Inflammatory macrophage treated with lipopolysaccharide for 1 hour (primary cell): ENCODE data around the gene RNU4-1.
A peak's percentile ranks its signal among the peaks of the same experiment; 100 is the strongest.
"Not testable (repeated sequence)": the region's sequence is repeated elsewhere in the genome, so short reads cannot be mapped to it uniquely, and the experiment has no call there.

Experiments
- DNase-seq, 2 donors: peaks; one replicate each; pipeline ENCODE4 v3.0.0-alpha.2; 2020 to 2022

The RNU4-1 gene

DNA sequence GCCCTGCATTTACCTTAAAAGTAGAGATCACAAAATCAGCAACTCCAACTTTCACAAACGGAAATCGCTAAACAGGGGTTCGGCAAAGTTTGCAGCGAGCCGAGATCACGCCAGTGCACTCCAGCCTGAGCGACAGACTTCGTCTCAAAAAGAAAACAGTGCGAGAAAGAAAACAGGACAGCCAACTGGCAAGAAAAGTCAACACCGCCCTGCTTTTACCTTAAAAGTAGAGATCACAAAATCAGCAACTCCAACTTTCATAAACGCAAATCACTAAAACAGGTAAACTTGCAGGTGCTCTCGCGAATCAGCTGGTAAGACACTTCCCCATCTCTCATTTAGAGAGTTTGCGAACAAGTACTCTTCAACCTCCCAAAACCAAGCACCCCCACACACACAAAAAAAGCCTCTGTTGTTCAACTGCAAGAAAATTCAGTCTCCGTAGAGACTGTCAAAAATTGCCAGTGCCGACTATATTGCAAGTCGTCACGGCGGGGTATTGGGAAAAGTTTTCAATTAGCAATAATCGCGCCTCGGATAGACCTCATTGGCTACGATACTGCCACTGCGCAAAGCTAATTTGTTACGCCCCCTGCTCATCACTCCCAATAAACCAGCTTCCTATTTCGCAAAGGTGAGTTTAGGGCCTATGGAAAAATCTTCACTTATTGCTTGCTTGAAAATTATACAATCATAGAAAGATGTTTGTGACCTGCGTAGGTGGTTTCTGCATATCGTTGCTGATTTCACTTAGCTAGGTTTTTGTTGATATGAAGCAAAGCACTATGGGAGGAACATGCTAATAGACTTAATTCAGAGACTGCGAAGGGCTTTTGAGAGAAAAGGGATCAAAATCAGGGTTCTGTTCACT, at the start of gene RNU4-1:
TSS of gene RNU4-1 (minus strand) at position 577 of the 871 bp plus-strand sequence.
- DNase-seq, result peak; percentile 96 to 97

DNA sequence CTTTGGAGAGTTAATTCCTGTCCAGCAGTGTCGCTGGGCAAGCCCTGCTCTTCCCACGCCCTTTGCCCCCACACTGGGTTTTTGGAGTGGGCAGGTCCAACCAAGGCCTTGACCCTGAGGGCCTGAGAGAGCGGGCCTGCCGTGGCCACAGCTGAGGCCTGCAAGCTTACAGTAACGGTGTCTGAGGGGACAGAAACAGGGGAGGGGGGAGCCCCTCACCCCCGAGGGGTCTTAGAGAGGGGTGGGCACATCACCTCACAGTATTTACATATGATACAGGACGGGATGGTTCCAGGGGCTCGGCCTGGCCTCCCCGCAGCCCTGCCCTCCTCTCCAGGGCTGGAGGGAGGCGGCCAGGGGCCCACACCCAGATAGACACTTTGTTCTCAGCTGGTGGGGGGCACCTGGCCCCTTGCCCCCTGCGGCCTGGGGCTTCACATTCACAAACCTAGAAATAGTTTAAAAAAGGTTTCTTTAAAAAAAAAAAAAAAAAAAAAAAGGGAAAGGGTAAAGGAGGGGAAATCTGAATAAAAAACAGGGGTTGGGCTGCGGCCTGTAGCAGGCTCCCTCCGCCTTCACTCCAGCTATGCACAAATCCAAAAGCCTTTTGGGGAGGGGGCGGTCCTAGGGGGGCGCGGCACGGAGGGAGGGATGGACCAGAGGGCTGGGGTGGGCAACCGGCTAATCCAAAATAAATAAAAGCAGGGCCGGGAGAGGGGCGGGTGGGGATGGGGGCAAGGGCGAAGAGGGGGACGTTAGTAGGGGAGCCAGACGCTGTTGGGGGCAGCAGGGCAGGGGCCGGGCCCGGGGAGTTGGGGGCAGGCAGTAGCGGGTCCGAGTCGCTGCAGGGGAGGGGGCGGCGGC, 49.4 kb upstream of the RNU4-1 start:
- no peak for DNase-seq

DNA sequence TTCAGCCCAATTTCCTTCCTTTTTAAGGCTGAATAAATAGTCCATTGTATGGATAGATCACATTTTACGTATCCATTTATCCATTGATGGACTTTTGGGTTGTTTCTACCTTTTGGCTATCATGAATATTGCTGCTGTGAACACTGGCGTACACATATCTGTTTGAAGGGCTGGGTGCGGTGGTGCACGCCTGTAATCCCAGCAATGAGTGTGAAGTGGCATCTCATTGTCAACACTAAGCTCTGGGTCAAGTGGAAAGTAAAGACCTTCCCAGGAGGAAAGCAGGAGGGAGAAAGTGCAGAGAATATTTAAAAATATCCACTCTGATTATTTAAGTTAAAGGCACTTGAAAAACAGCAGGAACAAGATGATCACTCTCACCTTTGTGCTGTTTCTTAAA, 46.2 kb upstream of the RNU4-1 start:
- no peak for DNase-seq

DNA sequence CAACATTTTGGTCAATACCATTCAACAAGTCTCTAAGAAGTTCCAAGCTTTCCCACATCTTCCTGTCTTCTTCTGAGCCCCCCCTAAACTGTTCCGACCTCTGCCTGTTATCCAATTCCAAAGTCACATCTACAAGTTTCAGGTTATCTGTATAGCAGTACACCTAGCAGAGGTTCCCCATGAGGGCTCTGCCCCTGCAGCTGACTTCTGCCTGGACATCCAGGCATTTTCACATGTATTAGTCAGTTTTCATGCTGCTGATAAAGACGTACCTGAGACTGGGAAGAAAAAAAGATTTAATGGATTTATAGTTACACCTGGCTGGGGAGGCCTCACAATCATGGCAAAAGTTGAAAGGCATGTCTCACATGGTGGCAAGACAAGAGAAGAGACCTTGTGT, 44.7 kb upstream of the RNU4-1 start:
- no peak for DNase-seq

DNA sequence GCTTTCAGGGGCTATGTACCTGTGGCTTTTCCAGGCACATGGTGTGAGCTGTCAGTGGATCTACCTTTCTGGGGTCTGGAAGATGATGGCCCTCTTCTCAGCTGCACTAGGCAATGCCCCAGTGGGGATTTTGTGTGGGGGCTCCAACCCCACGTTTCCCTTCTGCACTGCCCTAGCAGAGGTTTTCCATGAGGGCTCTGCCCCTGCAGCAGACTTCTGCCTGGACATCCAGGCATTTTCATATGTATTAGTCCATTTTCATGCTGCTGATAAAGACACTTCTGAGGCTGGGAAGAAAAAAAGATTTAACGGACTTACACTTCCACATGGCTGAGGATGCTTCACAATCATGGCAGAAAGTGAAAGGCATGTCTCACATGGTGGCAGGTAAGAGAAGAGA, 43.4 kb upstream of the RNU4-1 start:
- not testable (repeated sequence) for DNase-seq

DNA sequence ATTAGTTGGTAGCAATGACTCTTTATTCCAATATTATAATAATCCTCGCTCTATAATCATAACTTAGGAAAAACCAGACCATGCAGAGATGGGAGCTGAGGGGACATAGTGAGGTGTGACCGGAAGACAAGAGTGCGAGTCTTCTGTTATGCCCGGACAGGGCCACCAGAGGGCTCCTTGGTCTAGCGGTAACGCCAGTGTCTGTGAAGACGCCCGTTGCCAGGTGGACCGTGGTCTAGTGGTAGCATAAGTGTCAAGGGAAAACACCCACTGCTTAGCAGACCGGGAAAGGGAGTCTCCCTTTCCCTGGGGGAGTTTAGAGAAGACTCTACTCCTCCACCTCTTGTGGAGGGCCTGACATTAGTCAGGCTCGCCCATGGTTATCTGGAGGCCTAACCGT, 42.4 kb upstream of the RNU4-1 start:
- DNase-seq, result peak; percentile 6 to 35

DNA sequence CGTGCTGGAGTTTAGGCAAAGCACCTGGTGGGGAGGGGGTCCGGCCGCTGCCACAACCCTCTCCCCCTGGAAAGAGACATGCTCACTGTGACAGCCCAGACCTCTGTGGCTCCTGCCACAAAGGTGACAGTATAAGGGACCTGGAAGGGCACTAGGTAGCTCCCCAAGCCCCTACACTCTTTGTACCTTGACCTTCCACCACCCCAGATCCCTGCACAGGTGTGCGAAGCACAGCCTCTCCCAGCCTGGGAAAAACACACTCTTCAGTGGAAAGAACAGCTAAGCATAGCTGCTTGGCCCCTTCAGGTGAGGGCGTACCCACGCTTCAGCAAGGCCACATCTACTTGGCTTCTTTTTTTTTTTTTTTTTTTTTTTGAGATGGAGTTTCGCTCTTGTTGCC, 39.5 kb upstream of the RNU4-1 start:
- no peak for DNase-seq

DNA sequence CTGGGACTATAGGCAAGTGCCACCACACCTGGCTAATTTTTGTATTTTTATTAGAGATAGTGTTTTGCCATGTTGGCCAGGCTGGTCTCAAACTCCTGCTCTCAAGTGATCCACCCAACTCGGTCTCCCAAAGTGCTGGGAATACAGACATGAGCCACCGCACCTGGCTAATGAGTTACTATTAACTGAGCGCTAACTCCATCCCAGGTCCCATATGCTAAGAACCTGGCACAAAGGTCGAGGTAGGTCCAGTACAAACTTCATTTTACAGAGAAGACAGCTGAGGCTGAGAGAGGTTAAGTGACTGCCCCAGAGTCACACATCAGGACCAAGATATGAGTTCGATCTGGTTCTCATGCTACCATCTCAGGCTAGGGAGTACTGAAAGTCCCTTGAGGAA, 39.0 kb upstream of the RNU4-1 start:
- DNase-seq, result no peak

DNA sequence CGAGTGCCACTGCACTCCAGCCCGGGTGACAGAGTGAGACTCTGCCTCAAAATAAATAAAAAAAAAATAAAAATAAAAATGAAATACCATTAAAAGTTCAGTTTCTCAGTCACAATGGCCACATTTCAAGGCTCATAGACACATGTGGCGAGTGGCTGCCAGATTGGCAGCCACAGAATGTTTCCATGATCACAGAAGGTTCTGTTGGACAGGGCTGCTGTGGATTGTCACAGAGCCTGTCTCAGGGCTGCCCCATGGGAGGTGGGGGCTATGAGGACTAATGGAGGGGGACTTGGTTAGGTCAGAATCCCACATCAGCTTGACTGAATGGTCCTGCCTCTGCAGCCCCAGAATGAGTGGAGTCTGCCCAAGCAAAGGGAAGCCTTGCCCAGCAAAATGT, 38.4 kb upstream of the RNU4-1 start:
- no peak for DNase-seq

DNA sequence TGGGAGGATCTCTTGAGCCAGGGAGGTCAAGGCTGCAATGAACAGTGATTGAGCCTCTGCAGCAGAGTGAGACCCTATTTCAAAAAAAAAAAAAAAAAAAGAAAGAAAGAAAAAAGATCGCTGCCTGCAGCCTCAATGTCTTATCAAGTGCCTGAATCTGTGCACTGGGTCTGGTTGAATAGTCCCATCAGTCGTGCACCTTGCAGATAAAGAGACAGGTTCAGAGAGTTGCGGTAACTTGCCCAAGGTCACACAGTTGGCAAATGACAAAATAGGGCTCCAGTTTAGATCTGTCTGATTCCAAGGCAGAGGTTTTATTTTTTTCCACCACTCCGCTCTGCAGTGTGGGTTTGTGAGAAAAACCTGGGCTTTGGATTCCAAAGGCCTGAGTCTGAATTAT, 35.2 kb upstream of the RNU4-1 start:
- no peak for DNase-seq

DNA sequence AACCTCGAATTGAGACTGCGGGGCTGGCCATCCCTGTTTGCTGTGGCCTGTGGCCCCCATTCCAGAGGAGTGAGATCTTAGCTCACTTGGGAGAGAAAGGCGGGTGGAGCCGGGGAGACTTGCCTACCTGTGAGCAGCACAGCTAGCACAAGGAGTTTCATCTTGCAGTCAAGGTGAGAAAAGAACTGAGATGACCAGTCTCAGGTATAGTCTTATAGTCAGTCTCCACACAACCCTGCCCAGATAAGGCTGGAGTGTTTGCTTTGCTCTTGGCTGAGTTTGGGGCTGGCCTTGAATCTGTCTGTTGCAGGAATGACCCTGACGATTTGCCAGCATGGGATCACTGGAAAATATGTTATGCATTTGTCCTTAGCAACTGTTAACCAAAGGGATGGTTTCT, 34.6 kb upstream of the RNU4-1 start, which contains the start of gene PLA2G1B:
TSS of gene PLA2G1B (minus strand) at position 187 of the 400 bp plus-strand sequence. CDS start at position 161, 26 bp downstream.
- DNase-seq, result no peak

DNA sequence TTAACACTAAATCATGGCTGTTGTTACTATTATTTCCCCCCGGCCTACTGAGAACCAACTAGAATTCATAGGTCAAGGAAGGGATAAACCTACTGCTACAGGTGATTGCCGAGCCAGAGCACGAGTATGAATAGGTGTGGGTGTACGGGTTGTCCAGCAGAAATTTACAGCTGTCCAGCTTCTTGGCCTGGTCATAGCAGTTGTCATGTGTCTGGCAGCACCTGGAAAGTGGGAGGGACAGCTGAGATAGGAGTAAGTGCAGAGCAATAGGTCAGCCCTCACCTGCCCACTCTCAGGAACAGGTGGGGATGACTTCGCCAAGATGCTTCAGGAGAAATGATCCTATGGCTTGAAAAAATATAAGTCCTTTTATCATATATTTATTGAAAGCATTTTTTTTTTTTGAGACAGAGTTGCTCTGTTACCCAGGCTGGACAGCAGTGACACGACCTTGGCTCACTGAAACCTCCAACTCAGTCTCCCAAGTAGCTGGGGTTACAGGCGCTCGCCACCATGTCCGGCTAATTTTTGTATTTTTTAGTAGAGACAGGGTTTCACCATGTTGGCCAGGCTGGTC, 31.9 kb upstream of the RNU4-1 start:
- DNase-seq, result no peak

DNA sequence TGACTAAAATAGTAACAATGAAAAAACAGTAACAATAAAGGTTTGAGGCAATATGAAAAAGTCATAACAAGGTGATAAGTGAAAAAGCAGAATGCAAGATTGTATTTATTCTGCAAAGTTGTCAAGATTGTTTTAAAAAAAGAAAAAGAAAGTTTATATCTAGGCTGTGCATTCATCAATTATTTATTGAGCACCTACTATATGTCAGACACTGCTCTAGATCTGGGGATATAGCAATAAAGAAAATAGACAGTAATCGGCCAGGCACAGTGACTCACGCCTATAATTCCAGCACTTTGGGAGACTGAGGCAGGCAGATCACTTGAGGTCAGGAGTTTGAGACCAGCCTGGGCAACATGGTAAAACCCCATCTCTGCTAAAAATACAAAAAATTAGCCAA, 30.7 kb upstream of the RNU4-1 start:
- DNase-seq, result no peak

DNA sequence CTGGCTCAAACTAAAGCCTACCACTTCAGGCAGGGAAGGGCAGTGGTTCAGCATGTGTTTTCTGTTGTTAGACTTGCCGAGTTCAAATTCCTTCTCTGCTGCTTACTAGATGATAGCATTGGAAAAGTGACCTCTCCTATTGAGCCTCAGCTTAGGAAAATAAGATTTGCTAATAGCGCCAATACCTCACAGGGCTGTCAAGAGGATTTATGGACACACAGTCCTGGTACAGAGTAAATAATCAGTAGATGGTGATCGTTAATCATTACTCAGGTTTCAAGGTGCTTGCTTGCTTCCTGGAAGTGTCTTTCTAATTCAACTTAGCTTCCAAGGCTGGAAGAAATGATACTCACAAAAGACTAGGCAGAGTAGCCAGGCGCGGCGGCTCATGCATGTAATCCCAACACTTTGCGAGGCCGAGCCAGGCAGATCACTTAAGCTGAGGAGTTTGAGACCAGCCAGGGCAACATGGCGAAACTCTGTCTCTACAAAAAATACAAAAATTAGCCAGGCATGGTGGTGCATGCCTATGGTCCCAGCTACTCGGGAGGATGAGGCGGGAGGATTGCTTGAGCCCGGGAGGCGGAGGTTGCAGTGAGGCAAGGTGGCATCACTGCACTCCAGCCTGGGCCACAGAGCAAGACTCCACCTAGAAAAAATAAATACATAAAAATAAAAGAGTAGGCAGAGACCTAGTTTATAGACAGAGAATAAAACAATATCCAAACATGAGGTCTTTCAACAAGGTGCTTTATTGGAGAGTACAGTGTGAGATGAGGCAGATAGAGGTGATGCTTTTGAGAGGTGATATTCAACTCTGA, 28.6 kb upstream of the RNU4-1 start:
- DNase-seq, result no peak

DNA sequence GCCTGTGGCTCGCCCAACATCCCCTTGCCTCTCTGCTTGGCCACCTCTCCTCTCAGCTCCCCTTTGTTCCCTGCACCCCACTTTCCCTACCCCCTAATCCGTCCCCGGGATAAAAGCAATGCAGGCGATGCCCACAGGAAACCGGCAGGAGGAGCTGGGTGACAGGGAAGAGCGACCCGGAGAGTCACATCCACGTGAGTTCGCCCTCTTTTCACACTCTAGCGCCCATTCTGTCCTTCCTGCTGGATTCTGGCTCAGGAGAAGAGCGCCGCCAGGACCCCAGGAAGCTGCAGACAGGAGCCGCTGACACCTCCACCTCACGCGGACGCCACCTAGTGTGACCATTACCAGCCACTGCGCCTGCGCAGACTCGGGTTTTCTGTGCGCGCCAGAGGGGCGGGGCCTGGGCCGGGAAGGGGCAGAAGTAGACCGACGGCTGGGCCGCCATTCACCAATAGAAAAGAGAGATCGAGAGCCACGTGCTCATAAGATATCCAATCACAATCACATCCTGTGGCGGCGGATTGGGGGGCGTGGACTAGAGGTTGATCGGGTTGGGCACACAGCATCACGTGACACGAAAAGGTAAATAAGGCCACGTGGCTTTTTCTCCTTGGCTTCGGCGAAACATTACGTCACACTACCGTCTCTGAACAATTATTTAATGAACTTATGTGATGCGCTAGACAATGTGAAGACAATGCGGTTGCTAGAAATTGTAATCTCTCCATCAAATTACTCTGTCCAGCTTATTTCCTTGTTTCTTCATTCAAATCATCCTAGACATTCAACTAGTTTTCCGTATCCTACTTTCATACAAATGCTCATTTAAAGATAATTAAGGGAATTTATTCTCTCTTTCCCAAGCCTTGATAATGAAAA, 24.4 kb upstream of the RNU4-1 start:
- peak; percentile 99 for DNase-seq

DNA sequence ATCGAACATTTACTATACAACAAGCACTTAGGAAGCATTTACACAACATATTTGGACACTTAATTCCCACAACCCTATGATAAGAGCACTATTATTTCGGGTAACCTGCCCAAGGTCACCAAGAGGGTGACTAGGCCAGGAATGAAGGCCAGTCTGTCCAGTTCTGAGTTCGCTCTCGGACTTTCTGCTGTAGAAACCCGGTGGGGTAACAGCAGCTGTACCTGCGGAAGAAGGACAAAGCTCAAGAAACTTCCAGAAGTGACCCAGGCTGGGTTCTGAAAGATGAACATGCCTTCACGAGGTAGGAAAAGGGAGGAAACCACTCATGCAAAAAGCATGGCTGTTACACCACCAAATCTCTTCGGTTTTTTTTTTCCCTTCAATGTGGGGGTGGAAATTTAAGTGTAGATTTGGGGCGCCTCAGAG, 23.8 kb upstream of the RNU4-1 start:
- no peak for DNase-seq

DNA sequence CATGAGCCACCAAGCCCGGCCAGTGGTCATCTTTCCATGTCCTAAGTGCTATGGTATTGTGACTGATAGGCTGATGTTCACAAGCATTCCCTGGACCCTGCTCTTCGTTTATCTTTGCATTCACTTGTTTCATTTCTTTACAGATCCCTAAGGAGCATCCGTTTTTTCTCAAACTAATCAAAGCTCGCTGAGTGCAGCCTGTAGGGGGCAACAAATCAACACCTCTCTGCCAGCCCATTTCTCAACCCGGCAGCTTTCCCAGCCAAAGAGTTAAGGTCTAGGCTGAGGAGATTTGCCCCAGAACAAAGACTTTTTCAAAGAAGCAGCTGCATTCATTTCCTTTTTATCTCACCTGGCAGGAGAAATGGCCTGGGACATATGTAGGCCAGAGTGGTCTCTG, 21.2 kb upstream of the RNU4-1 start:
- DNase-seq, result no peak

DNA sequence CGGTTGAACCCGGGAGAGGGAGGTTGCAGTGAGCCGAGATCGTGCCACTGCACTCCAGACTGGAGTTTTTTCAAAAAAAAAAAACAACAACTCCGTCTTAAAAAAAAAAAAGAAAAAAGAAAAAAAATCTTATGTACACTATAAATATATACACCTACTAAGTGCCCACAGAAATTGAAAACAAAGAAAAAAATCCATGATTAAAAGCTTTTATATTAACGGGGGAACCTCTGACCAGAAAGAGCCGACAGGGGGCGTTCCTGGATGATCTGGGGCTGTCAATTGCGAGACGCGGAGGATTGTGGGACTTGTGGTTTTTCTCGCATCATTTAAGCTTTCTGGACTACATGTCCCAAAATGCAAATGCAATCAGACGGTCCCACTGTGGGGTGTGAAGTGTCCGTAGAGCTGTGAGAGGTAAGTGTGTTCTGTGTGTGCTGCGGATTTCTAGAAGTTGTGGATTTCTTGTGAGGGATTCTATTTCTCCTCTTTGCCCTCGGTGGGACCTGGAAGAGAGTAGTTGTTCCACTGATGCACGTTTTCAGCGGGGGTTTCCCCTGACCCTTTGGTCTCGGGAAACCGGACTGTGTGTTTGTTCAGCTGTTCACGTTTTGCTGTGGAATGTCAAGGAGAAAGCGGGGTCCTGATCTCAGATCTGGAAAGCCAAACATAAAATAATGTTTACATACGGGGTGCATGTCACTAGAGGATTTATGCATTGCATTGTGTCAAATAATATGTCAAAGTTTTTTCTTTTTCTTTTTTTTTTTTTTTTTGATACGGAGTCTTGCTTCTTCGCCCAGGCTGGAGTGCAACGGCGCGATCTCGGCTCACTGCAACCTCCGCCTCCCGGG, 9.2 kb upstream of the RNU4-1 start, which contains the start of gene SIRT4:
TSS of gene SIRT4 (plus strand) at position 360 of the 854 bp plus-strand sequence. CDS start 1,241 bp downstream, outside the sequence.
- peak; percentile 90 to 97 for DNase-seq

DNA sequence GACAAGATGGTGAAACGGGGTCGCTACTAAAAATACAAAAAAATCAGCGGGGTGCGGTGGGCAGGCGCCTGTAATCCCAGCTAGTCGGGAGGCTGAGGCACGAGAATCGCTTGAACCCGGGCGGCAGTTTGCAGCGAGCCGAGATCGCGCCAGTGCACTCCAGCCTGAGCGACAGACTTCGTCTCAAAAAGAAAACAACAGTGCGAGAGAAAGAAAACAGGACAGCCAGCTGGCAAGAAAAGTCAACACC, 701 bp downstream of the RNU4-1 start:
- DNase-seq, result no peak

DNA sequence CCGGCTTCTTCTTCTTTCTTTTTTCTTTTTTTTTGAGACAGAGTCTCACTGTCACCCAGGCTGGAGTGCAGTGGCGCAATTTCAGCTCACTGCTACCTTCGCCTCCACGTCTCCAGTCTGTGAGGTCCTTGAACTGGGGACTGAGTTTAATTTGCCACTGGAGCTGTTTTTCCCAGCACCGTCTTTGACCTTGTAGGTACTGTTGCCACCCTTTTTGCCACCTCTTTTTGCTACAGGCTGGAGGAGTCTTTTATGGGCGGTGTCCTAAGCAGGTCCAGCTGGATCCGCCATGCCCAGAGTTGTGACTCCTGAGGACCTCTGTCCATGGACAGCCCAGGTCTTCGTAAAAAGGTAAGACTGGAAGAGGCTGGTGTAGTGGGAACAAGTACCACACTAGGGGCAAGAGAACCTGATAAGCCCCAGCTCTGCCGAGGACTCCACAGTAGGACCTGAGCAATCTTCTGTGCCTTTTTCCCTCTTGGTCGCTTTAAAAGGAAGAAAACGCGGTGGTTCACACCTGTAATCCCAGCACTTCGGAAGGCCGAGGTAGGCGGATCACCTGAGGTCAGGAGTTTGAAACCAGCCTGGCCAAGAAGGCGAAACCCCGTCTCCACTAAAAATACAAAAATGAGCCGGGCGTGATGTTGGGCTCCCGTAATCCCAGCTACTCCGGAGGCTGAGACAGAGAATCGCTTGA, 2.3 kb downstream of the RNU4-1 start:
- DNase-seq, result peak; percentile 38 to 43
